Astrocyte of the spinal cord (primary cell): ENCODE measurements around the gene LYSMD2.

Source experiments
- DNase-seq: peaks from one replicate; pipeline ENCODE4 v3.0.0; 2011; ENCODE audit warnings: low read depth, low spot score
- H3K4me3 ChIP-seq: 2 replicates; pipeline ENCODE4 v1.5.1; 2011; ENCODE audit warnings: low read depth, mild to moderate bottlenecking, low read length, moderate library complexity
- in situ Hi-C: cut with HindIII; loops from 2 replicates; pipeline ENCODE4 v1.10.0; 2017; ENCODE audit warnings: low sequenced_read_pairs
- TF ChIP-seq, protein P1 (sequence below): IDR thresholded peaks from 2 replicates; pipeline ENCODE4 v1.5.1; 2012; ENCODE audit warnings: low read depth, mild to moderate bottlenecking, low read length, inconsistent platforms

LYSMD2 gene

DNA sequence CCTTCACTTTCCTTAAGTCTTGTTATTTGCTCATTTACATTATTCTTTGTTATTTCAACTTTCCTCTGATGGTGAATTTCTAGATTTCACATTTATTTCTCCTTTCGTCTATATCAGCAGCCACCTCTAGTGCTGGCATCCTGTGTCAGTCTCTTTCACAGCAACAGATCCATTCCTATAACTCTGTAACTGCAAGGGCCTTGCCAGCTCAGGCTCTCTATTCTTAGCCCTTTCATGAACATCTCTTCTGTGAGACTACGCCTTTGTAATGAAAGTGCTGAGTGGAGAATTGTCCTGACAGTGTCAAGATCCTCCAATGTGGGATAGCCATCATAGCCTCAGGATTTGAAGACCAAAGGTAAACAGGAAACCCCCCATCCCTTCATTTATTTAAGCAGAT lies 60.0 kb downstream of the LYSMD2 start:
- TF ChIP-seq, protein P1, sequence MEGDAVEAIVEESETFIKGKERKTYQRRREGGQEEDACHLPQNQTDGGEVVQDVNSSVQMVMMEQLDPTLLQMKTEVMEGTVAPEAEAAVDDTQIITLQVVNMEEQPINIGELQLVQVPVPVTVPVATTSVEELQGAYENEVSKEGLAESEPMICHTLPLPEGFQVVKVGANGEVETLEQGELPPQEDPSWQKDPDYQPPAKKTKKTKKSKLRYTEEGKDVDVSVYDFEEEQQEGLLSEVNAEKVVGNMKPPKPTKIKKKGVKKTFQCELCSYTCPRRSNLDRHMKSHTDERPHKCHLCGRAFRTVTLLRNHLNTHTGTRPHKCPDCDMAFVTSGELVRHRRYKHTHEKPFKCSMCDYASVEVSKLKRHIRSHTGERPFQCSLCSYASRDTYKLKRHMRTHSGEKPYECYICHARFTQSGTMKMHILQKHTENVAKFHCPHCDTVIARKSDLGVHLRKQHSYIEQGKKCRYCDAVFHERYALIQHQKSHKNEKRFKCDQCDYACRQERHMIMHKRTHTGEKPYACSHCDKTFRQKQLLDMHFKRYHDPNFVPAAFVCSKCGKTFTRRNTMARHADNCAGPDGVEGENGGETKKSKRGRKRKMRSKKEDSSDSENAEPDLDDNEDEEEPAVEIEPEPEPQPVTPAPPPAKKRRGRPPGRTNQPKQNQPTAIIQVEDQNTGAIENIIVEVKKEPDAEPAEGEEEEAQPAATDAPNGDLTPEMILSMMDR = no peak
- DNase-seq = no peak
- no peak overlapping the region for H3K4me3 ChIP-seq
- in situ Hi-C loops = no loop called here

DNA sequence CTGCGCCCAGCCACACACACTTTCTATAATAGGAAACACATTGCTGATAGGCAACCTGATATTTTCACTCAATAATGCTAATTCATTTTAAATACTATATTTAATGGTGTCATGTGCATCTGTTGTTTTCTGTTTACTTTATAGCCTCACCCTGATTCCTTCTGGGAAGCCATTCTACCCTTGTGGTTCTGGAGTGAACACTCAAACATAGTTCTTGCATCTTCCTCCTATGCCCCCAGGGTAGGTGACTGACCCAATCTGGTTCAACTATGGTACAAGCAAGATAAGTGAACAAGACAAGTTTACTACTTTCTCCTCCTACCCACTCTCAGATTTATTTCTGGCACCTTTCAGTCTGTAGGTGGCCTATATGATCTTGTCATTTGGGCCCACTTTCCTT lies 60.4 kb downstream of the LYSMD2 start:
- H3K4me3 ChIP-seq = no peak overlapping the region
- TF ChIP-seq, protein P1 = no peak
- in situ Hi-C loops = no loop called here
- DNase-seq = no peak

DNA sequence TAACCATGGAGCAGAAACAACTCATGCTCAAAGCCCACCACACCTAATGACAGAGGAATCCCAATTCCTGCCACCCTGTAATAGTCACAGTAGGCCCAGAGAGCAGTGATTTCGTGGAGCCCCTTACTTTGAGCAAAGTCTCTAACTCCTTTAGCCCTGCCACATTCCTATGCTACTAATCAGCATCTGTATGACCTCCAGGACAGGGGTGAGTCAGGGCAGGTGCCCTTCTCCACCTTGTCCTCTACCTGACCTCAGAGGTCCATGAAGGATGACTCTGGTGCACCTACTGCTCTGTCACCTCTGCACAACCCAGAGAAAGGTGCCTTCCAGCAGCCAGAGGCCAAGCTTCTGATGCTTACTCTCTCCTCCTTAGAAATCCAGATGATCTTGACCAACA lies 62.2 kb downstream of the LYSMD2 start:
- TF ChIP-seq, protein P1 = no peak
- no peak for DNase-seq
- no peak overlapping the region for H3K4me3 ChIP-seq
- in situ Hi-C loops = no loop called here
